OCI-LY1 (cell line): ENCODE results near the gene CHRNB1.

Source experiments
- H2AFZ ChIP-seq: fragments of 200-600 bp; sonication (generic), shearing (Covaris generic); 2 replicates; pipeline ENCODE4 v1.6.0; 2014; ENCODE audit warnings: antibody characterized with exemption, mild to moderate bottlenecking, low read length
- H3F3A ChIP-seq: fragments of 200-600 bp; sonication (generic), shearing (Covaris generic); 2 replicates; pipeline ENCODE4 v1.6.0; 2014; ENCODE audit warnings: mild to moderate bottlenecking, antibody characterized with exemption, low read length, moderate library complexity; ENCODE audit not compliant: insufficient read depth
- H3K27ac ChIP-seq: fragments of 200-600 bp; sonication (generic); 2 replicates; pipeline ENCODE4 v1.5.1; 2014; ENCODE audit warnings: low read length, mixed run types, mild to moderate bottlenecking, low read depth; ENCODE audit not compliant: poor library complexity, severe bottlenecking
- H3K27me3 ChIP-seq: fragments of 200-600 bp; sonication (generic); 2 replicates; pipeline ENCODE4 v1.6.0; 2014; ENCODE audit warnings: antibody characterized with exemption, mild to moderate bottlenecking, low read length, moderate library complexity; ENCODE audit not compliant: insufficient read depth
- H3K36me3 ChIP-seq: fragments of 200-600 bp; sonication (generic); 2 replicates; pipeline ENCODE4 v1.6.1; 2014; ENCODE audit warnings: mild to moderate bottlenecking, antibody characterized with exemption, low read length, moderate library complexity, mixed read lengths; ENCODE audit not compliant: insufficient read depth
- H3K4me1 ChIP-seq: fragments of 200-600 bp; sonication (generic); 2 replicates; pipeline ENCODE4 v1.5.1; 2014; ENCODE audit warnings: mild to moderate bottlenecking, low read length, moderate library complexity; ENCODE audit not compliant: insufficient read depth, severe bottlenecking
- H3K4me2 ChIP-seq: fragments of 200-600 bp; sonication (generic), shearing (Covaris generic); 2 replicates; pipeline ENCODE4 v1.6.1; 2014; ENCODE audit warnings: low read length
- H3K4me3 ChIP-seq: fragments of 200-600 bp; sonication (generic); 2 replicates; pipeline ENCODE4 v1.5.1; 2014; ENCODE audit warnings: low read length, low read depth, mild to moderate bottlenecking, mixed read lengths; ENCODE audit not compliant: poor library complexity, severe bottlenecking
- H3K79me2 ChIP-seq: fragments of 200-600 bp; shearing (Covaris generic); 2 replicates; pipeline ENCODE4 v1.6.1; 2016; ENCODE audit warnings: mixed run types, low read length, mixed read lengths; ENCODE audit not compliant: insufficient read depth
- H3K9ac ChIP-seq: fragments of 200-600 bp; sonication (generic), shearing (Covaris generic); 2 replicates; pipeline ENCODE4 v1.6.1; 2014; ENCODE audit warnings: mild to moderate bottlenecking, low read length, mixed read lengths
- H3K9me2 ChIP-seq: fragments of 200-600 bp; sonication (generic), shearing (Covaris generic); 2 replicates; pipeline ENCODE4 v1.6.1; 2014; ENCODE audit warnings: low read depth, mild to moderate bottlenecking, low read length, mixed read lengths
- H3K9me3 ChIP-seq: fragments of 200-600 bp; shearing (Covaris generic); 2 replicates; pipeline ENCODE4 v1.6.1; 2014; ENCODE audit warnings: low read length, mixed read lengths
- H4K20me1 ChIP-seq: fragments of 200-600 bp; sonication (generic), shearing (Covaris generic); 2 replicates; pipeline ENCODE4 v1.6.0; 2016; ENCODE audit warnings: mild to moderate bottlenecking, low read length; ENCODE audit not compliant: insufficient read depth
- EZH2 ChIP-seq: fragments of 200-600 bp; sonication (generic), shearing (Covaris generic); IDR thresholded peaks from 2 replicates; pipeline ENCODE4 v1.8.0; 2017; ENCODE audit warnings: borderline replicate concordance, mixed run types, mild to moderate bottlenecking, antibody characterized with exemption, low read length, moderate library complexity, mixed read lengths
- TF ChIP-seq, protein P1 (sequence below): fragments of 200-600 bp; sonication (generic), shearing (Covaris generic); IDR thresholded peaks from 2 replicates; pipeline ENCODE4 v1.5.1; 2017; ENCODE audit warnings: mild to moderate bottlenecking, antibody characterized with exemption, low read length, moderate library complexity, mixed read lengths

Gene CHRNB1

DNA sequence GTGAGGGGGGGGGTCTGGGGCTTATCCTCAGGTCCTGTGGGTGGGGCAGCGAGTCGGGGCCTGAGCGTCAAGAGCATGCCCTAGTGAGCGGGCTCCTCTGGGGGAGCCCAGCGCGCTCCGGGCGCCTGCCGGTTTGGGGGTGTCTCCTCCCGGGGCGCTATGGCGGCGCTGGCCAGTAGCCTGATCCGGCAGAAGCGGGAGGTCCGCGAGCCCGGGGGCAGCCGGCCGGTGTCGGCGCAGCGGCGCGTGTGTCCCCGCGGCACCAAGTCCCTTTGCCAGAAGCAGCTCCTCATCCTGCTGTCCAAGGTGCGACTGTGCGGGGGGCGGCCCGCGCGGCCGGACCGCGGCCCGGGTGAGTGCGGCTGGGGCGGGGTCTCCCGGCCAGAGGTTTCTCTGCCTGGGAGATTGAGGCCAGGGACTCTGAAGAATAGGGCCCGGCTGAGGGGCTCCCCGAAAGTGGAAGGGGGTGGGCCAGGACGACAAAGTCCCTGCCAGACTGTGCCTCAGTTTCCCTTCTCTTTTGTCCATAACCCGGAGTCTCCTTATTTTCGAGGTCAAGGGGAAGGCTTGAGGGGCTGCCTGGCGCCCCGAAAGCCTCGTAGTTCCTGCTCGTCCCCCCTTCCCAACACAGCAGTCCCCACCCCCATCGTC is 5.3 kb upstream of the CHRNB1 start, which contains the start of gene FGF11:
TSS of gene FGF11 (plus strand) at position 51 of the 651 bp plus-strand sequence. CDS start at position 160, 109 bp downstream.
- Histone ChIP-seq H3K4me2 (peak within 1 kb of the TSS; percentile 76), H4K20me1 (no peaks in the 10 kb centered on the region), H3F3A (no peaks in the 10 kb centered on the region), H3K4me1 (peaks cover 48% of the 10 kb centered on the region), H3K9ac (peak within 1 kb of the TSS; percentile 50; the same call in 1 of the 2 replicates), H2AFZ (no peak within 1 kb of the TSS), H3K9me2 (no peaks in the 10 kb centered on the region), H3K4me3 (peak within 1 kb of the TSS; percentile 76), H3K27ac (no peak within 1 kb of the TSS), H3K27me3 (peaks cover 17% of the 10 kb centered on the region), H3K36me3 (peaks cover 3% of the 10 kb centered on the region; the same call in 1 of the 2 replicates), H3K79me2 (no peaks in the 10 kb centered on the region), H3K9me3 (no peaks in the 10 kb centered on the region)
- no peak for TF ChIP-seq EZH2
- TF ChIP-seq, protein P1, sequence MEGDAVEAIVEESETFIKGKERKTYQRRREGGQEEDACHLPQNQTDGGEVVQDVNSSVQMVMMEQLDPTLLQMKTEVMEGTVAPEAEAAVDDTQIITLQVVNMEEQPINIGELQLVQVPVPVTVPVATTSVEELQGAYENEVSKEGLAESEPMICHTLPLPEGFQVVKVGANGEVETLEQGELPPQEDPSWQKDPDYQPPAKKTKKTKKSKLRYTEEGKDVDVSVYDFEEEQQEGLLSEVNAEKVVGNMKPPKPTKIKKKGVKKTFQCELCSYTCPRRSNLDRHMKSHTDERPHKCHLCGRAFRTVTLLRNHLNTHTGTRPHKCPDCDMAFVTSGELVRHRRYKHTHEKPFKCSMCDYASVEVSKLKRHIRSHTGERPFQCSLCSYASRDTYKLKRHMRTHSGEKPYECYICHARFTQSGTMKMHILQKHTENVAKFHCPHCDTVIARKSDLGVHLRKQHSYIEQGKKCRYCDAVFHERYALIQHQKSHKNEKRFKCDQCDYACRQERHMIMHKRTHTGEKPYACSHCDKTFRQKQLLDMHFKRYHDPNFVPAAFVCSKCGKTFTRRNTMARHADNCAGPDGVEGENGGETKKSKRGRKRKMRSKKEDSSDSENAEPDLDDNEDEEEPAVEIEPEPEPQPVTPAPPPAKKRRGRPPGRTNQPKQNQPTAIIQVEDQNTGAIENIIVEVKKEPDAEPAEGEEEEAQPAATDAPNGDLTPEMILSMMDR: no peak

DNA sequence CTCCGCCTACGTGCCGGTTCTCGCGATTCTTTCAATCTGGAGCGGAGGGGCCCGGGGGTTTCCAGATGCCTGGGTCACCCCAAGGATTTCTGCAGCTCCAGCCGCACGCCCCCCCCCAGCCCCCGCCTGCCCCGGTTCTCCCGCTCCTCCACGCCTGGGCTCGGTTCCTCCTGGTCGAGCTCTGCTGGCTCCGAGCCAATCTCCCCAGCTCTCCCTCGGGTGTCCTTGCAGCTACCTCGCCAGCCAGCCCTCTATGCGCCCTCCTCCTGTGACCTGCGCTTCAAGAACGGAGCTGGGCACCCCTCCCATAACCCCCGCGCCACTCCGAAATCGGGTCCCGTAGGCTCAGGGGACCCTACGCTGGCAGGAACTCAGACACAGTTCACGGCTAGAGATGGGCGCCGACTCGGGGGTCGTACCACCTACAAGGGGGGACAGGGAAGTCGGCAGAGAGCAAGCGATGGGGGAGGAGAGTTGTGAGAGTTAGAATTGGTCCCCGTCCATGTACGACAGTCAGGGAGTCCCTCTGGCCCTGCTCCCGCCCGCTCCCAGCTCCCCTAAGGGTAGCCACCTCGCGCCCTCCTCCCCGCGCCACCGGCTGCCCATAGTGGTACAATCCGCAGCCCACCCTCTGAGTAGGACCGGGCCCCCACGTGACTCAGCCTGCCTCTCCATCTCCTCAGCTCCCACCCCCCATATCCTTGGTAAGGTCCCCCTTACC is 4.6 kb upstream of the CHRNB1 start:
- Histone ChIP-seq H3K36me3 (peaks cover 3% of the 10 kb centered on the region; the same call in 1 of the 2 replicates), H3K9me2 (no peaks in the 10 kb centered on the region), H3K27ac (no peak overlapping the region), H3K4me1 (peaks cover 52% of the 10 kb centered on the region), H3K27me3 (peaks cover 17% of the 10 kb centered on the region), H3K4me2 (peak overlapping the region; percentile 76), H4K20me1 (no peaks in the 10 kb centered on the region), H3K9ac (peak overlapping the region; percentile 50; the same call in 1 of the 2 replicates), H3K79me2 (no peaks in the 10 kb centered on the region), H3F3A (no peaks in the 10 kb centered on the region), H2AFZ (no peak overlapping the region), H3K9me3 (no peaks in the 10 kb centered on the region), H3K4me3 (peak overlapping the region; percentile 57)
- no peak for TF ChIP-seq EZH2
- TF ChIP-seq, protein P1: no peak

DNA sequence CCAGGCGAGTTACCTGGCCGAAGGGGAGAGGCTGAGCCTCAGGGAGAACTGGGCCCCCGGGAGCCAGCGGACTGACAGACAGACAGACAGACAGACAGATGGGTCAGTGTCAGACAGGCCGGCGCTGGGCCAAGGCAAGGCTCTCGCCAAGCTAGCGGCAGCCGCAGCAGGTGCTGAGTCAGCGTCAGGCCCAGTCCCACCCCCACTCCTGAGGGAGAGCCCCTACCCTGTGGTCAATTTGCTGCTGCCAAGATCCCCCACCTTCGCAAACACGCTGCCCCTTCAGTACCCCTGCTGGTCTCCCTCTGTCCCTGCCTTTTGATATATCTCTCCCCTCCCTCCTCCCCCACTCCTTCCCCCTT is 4.0 kb upstream of the CHRNB1 start:
- Histone ChIP-seq H3K36me3 (peaks cover 3% of the 10 kb centered on the region; the same call in 1 of the 2 replicates), H2AFZ (no peak overlapping the region), H3K4me1 (peaks cover 57% of the 10 kb centered on the region), H3K9ac (peak overlapping the region; percentile 50; the same call in 1 of the 2 replicates), H3K79me2 (no peaks in the 10 kb centered on the region), H3K9me2 (no peaks in the 10 kb centered on the region), H3K9me3 (no peaks in the 10 kb centered on the region), H3K4me3 (peak overlapping the region; percentile 57), H3K27me3 (peaks cover 17% of the 10 kb centered on the region), H3K27ac (no peak overlapping the region), H4K20me1 (no peaks in the 10 kb centered on the region), H3K4me2 (peak overlapping the region; percentile 76; the same call in 1 of the 2 replicates), H3F3A (no peaks in the 10 kb centered on the region)
- TF ChIP-seq, protein P1: no peak
- TF ChIP-seq EZH2: no peak
